Activated CD4-positive, alpha-beta T cell treated with anti-CD3 and anti-CD28 coated beads, Interleukin-2, amount 50 U/mL, for 4 hours (primary cell): ENCODE data around the gene SLC35G2.
"Not testable (repeated sequence)": the region's sequence is repeated elsewhere in the genome, so short reads cannot be mapped to it uniquely, and the experiment has no call there.

Source experiments
- DNase-seq, 2 experiments: peaks; one replicate each; pipeline ENCODE4 v3.0.0-alpha.2; 2020

SLC35G2 gene

GRCh38 chr3:136818769-136819391 lies at the start of gene SLC35G2:
SLC35G2 (plus strand) TSS chr3:136819126; CDS start chr3:136854461, 35,335 bp downstream.
- peak in 1 of 2 experiments; percentile 5 for DNase-seq

GRCh38 chr3:136772709-136773108 lies 46.2 kb upstream of the SLC35G2 start:
- DNase-seq = no peak

GRCh38 chr3:136778865-136779264 lies 40.1 kb upstream of the SLC35G2 start:
- no peak for DNase-seq

GRCh38 chr3:136780741-136781140 lies 38.2 kb upstream of the SLC35G2 start:
- DNase-seq = no peak

- no peak for DNase-seq
Observed at GRCh38 chr3:136783708-136784191, 35.2 kb upstream of the SLC35G2 start.

- no peak for DNase-seq
Observed at GRCh38 chr3:136787349-136787748, 31.6 kb upstream of the SLC35G2 start.

- DNase-seq = no peak
Observed at GRCh38 chr3:136788154-136788553, 30.8 kb upstream of the SLC35G2 start.

- DNase-seq = no peak
Observed at GRCh38 chr3:136789976-136790375, 28.9 kb upstream of the SLC35G2 start.

GRCh38 chr3:136790786-136791185 lies 28.1 kb upstream of the SLC35G2 start:
- DNase-seq = no peak

GRCh38 chr3:136792556-136793330 lies 26.2 kb upstream of the SLC35G2 start:
- DNase-seq = no peak

- DNase-seq = not testable (repeated sequence)
Observed at GRCh38 chr3:136801146-136801545, 17.8 kb upstream of the SLC35G2 start.

- DNase-seq = no peak
Observed at GRCh38 chr3:136802481-136802996, 16.4 kb upstream of the SLC35G2 start.

- no peak for DNase-seq
Observed at GRCh38 chr3:136804141-136804540, 14.8 kb upstream of the SLC35G2 start.

- no peak for DNase-seq
Observed at GRCh38 chr3:136804813-136805212, 14.1 kb upstream of the SLC35G2 start.

GRCh38 chr3:136805795-136806194 lies 13.1 kb upstream of the SLC35G2 start:
- no peak for DNase-seq

GRCh38 chr3:136811701-136812100 lies 7.2 kb upstream of the SLC35G2 start:
- DNase-seq = no peak

- DNase-seq = no peak
Observed at GRCh38 chr3:136817448-136817847, 1.5 kb upstream of the SLC35G2 start.

GRCh38 chr3:136818191-136818768 lies 646 bp upstream of the SLC35G2 start:
- peak in 1 of 2 experiments; percentile 15 for DNase-seq

- peak in 1 of 2 experiments; percentile 9 for DNase-seq
Observed at GRCh38 chr3:136819392-136819730, 435 bp downstream of the SLC35G2 start.

GRCh38 chr3:136819731-136820679 lies 1.1 kb downstream of the SLC35G2 start:
- peak in 1 of 2 experiments; percentile 7 for DNase-seq

- DNase-seq = no peak
Observed at GRCh38 chr3:136831461-136831860, 12.5 kb downstream of the SLC35G2 start.

- no peak for DNase-seq
Observed at GRCh38 chr3:136835089-136835812, 16.3 kb downstream of the SLC35G2 start.
